ENCODE measurements around the gene YES1. TPM values are rescaled to one million over a fixed set of nuclear protein-coding genes. Genes with fewer than 3 reads are reported as not detected.

YES1 gene
- polyA plus RNA-seq, 1 donor (not counting 4 experiments of a cell fraction or from before 2014, with no cell fraction given): 22.9 TPM

DNA sequence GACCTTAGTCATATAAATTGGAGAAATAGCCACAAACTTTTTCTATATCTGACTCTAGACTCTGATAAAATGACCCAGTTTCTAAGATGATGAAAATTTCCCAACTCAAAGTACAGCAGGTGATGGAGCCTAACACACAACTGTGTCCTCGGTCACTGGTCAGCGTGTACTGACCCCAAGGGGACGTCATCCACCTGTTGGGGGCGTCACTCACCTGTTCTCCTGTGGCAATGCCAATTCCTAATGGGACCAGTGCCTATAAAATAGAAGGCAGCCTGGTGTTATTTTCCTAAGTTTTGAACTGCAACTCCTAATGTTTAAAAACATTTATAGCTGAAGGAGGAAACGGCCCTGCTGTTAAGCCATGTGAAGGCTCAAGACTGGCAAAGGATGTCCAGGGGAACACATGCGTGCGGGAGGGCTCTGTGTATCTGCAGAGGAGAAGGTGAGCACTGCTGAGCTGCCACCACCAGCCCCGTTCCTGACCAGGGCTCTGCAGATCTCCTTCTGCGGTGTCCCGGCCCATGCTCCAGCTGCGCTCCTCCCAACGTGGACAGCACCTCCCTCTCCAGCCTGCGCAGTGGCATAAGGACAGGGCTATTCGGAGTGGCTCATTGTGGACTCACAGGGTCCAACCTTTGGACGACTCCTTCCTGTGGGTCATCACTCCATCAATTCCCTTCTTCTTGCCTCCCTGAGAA lies 133.4 kb downstream of the YES1 start:
- peaks cover 26 to 39% of the 10 kb centered on the region in 2 experiments for H3K36me3 ChIP-seq (ENCODE audit: control insufficient read depth in 2 of 2, extremely low read depth in 1 of 2, insufficient read depth in 2 of 2, low read length in 2 of 2)
- H3K9ac ChIP-seq (ENCODE audit: control insufficient read depth, extremely low read depth, insufficient read depth, low read length): no peak overlapping the region
- no peak for TF ChIP-seq EZH2 (IDR thresholded peaks at IDR 0.05; ENCODE audit: low read length)
- TF ChIP-seq, protein P1, sequence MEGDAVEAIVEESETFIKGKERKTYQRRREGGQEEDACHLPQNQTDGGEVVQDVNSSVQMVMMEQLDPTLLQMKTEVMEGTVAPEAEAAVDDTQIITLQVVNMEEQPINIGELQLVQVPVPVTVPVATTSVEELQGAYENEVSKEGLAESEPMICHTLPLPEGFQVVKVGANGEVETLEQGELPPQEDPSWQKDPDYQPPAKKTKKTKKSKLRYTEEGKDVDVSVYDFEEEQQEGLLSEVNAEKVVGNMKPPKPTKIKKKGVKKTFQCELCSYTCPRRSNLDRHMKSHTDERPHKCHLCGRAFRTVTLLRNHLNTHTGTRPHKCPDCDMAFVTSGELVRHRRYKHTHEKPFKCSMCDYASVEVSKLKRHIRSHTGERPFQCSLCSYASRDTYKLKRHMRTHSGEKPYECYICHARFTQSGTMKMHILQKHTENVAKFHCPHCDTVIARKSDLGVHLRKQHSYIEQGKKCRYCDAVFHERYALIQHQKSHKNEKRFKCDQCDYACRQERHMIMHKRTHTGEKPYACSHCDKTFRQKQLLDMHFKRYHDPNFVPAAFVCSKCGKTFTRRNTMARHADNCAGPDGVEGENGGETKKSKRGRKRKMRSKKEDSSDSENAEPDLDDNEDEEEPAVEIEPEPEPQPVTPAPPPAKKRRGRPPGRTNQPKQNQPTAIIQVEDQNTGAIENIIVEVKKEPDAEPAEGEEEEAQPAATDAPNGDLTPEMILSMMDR (optimal IDR thresholded peaks at IDR 0.05 in 1 of 3, IDR thresholded peaks at IDR 0.05 in 1 of 3, conservative IDR thresholded peaks at IDR 0.05 in 1 of 3; ENCODE audit: extremely low read depth in 1 of 3, insufficient read depth in 2 of 3, low read length in 3 of 3): peak in 1 of 3 experiments; percentile 37
- no peak overlapping the region for H2AFZ ChIP-seq (ENCODE audit: control insufficient read depth, low read length)
- H3K79me2 ChIP-seq (ENCODE audit: control insufficient read depth, insufficient read depth, low read length): no peaks in the 10 kb centered on the region
- H3K4me2 ChIP-seq (ENCODE audit: control insufficient read depth, extremely low read depth, insufficient read depth, low read depth, low read length): no peak overlapping the region
- no peaks in the 10 kb centered on the region for H3K27me3 ChIP-seq (ENCODE audit: control insufficient read depth, extremely low read depth, insufficient read depth, low read length)
- no peak for DNase-seq (ENCODE audit: low read depth, low spot score)
- no peak overlapping the region for H3K27ac ChIP-seq (ENCODE audit: control insufficient read depth, insufficient read depth, low read length)
- no peaks in the 10 kb centered on the region for H4K20me1 ChIP-seq (ENCODE audit: control insufficient read depth, extremely low read depth, insufficient read depth, low read length)
- H3K4me1 ChIP-seq (ENCODE audit: control insufficient read depth, extremely low read depth, insufficient read depth, low read length): no peaks in the 10 kb centered on the region
- FAIRE-seq: no peak
- dilution Hi-C loops (cut with MboI; ENCODE audit: extremely low pct_ligation_motif_present, low sequenced_read_pairs): no loop called here
- no peaks in the 10 kb centered on the region for H3K9me3 ChIP-seq (ENCODE audit: control insufficient read depth, low read depth, low read length)
- no peaks in the 10 kb centered on the region for H3K9me1 ChIP-seq (ENCODE audit: control insufficient read depth, extremely low read depth, insufficient read depth, low read length)
- H3K4me3 ChIP-seq (ENCODE audit: control insufficient read depth in 2 of 3, extremely low read depth in 1 of 3, insufficient read depth in 2 of 3, low read depth in 1 of 3, low read length in 3 of 3): no peak overlapping the region

DNA sequence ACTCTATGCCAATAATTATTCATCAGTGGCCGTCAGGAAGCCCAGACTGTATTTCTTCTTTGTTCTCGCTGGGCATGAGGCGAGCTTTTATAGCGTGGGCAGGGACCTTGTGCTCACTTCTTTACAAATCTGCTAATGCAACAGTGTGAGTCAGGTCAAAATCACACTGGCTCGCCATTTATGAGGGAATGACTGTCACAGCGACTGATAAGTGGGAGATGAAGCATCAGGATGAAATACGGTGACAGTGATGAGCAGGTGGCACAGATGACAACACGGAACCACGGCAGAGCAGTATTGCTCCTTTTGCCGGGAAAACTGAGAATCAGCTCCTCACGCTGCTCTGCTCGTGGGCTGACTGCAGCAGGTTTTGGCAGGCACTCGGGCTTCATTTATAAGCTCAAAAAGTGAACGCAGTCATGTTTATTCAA lies 134.1 kb downstream of the YES1 start:
- Histone ChIP-seq H3K36me3 (ENCODE audit: control insufficient read depth in 2 of 2, extremely low read depth in 1 of 2, insufficient read depth in 2 of 2, low read length in 2 of 2) (peaks cover 21 to 39% of the 10 kb centered on the region in 2 experiments), H3K9me3 (ENCODE audit: control insufficient read depth, low read depth, low read length) (no peaks in the 10 kb centered on the region), H3K4me3 (ENCODE audit: control insufficient read depth in 2 of 3, extremely low read depth in 1 of 3, insufficient read depth in 2 of 3, low read depth in 1 of 3, low read length in 3 of 3) (no peak overlapping the region), H3K4me1 (ENCODE audit: control insufficient read depth, extremely low read depth, insufficient read depth, low read length) (no peaks in the 10 kb centered on the region), H3K4me2 (ENCODE audit: control insufficient read depth, extremely low read depth, insufficient read depth, low read depth, low read length) (no peak overlapping the region), H3K9ac (ENCODE audit: control insufficient read depth, extremely low read depth, insufficient read depth, low read length) (no peak overlapping the region), H3K79me2 (ENCODE audit: control insufficient read depth, insufficient read depth, low read length) (no peaks in the 10 kb centered on the region), H4K20me1 (ENCODE audit: control insufficient read depth, extremely low read depth, insufficient read depth, low read length) (no peaks in the 10 kb centered on the region), H2AFZ (ENCODE audit: control insufficient read depth, low read length) (no peak overlapping the region), H3K27ac (ENCODE audit: control insufficient read depth, insufficient read depth, low read length) (no peak overlapping the region), H3K9me1 (ENCODE audit: control insufficient read depth, extremely low read depth, insufficient read depth, low read length) (no peaks in the 10 kb centered on the region), H3K27me3 (ENCODE audit: control insufficient read depth, extremely low read depth, insufficient read depth, low read length) (no peaks in the 10 kb centered on the region)
- DNase-seq (ENCODE audit: low read depth, low spot score) (no peak), FAIRE-seq (no peak)
- TF ChIP-seq, protein P1 (optimal IDR thresholded peaks at IDR 0.05 in 1 of 3, IDR thresholded peaks at IDR 0.05 in 1 of 3, conservative IDR thresholded peaks at IDR 0.05 in 1 of 3; ENCODE audit: extremely low read depth in 1 of 3, insufficient read depth in 2 of 3, low read length in 3 of 3): no peak
- TF ChIP-seq EZH2 (IDR thresholded peaks at IDR 0.05; ENCODE audit: low read length): no peak
- dilution Hi-C loops (cut with MboI; ENCODE audit: extremely low pct_ligation_motif_present, low sequenced_read_pairs): no loop called here

Data from keratinocyte (primary cell).